CD4-positive, alpha-beta T cell (primary cell): ENCODE measurements around the gene ASTN2. TPM values are rescaled to one million over a fixed set of nuclear protein-coding genes. Genes with fewer than 3 reads are reported as not detected.

ENCODE experiments used
- ATAC-seq: fragments of 200-7000 bp; cut with Tn5 transposase; one replicate; pipeline ENCODE4 v1.10.0; 2022; ENCODE audit warnings: mild to moderate bottlenecking; ENCODE audit not compliant: poor library complexity
- CTCF ChIA-PET: fragments of 350-600 bp; sonication (Branson Sonifier 250); formaldehyde crosslinking; loops from one replicate; lab custom pipeline; 2021; ENCODE audit warnings: antibody characterized with exemption, inconsistent platforms; lab: Charles Lee
- POLR2A ChIA-PET: fragments of 350-600 bp; sonication (Branson Sonifier 250); formaldehyde crosslinking; loops from one replicate; lab custom pipeline; 2021; ENCODE audit warnings: antibody characterized with exemption, inconsistent platforms; lab: Charles Lee
- DNase-seq, 14 experiments: peaks; one replicate each; pipeline ENCODE4 v3.0.0-alpha.2; 2013 to 2020; ENCODE audit warnings: mixed read lengths in 2 of 14
- H3K27ac ChIP-seq, 2 donors: one replicate each; pipeline versions ENCODE4 v1.5.1 to v1.7.0; 2013; ENCODE audit warnings: low read length in 2 of 2, low read depth in 1 of 2, mild to moderate bottlenecking in 1 of 2
- H3K27me3 ChIP-seq, 2 experiments: 1 replicate in 1 of 2; 2 replicates in 1 of 2; pipeline versions ENCODE4 v1.6.1 to v1.7.0; 2013; ENCODE audit warnings: low read length in 2 of 2, control low read depth in 1 of 2, mild to moderate bottlenecking in 1 of 2, moderate library complexity in 1 of 2; ENCODE audit not compliant: insufficient read depth in 2 of 2, control insufficient read depth in 1 of 2
- H3K36me3 ChIP-seq: one replicate; pipeline ENCODE4 v1.6.1; 2013; ENCODE audit warnings: low read length, control low read depth; ENCODE audit not compliant: insufficient read depth
- H3K4me1 ChIP-seq: one replicate; pipeline ENCODE4 v1.6.1; 2013; ENCODE audit warnings: low read length, control low read depth; ENCODE audit not compliant: insufficient read depth
- H3K4me3 ChIP-seq: one replicate; pipeline ENCODE4 v1.5.1; 2013; ENCODE audit warnings: mild to moderate bottlenecking, low read length, moderate library complexity
- H3K9me3 ChIP-seq, 2 experiments: 1 replicate in 1 of 2; 2 replicates in 1 of 2; pipeline versions ENCODE4 v1.6.1 to v1.7.0; 2013; ENCODE audit warnings: low read length in 2 of 2, mild to moderate bottlenecking in 2 of 2, control low read depth in 1 of 2, moderate library complexity in 1 of 2; ENCODE audit not compliant: control insufficient read depth in 1 of 2, insufficient read depth in 1 of 2
- H3K27ac Mint-ChIP-seq: one replicate; pipeline ENCODE4 v1.8.0; 2020; ENCODE audit warnings: mixed read lengths
- H3K27me3 Mint-ChIP-seq: one replicate; pipeline ENCODE4 v1.8.0; 2021; ENCODE audit warnings: mixed read lengths
- H3K36me3 Mint-ChIP-seq: one replicate; pipeline ENCODE4 v1.8.0; 2021; ENCODE audit warnings: low read depth, mixed read lengths
- H3K4me1 Mint-ChIP-seq: one replicate; pipeline ENCODE4 v1.8.0; 2021; ENCODE audit warnings: low read depth, mixed read lengths
- H3K4me3 Mint-ChIP-seq: one replicate; pipeline ENCODE4 v1.8.0; 2020; ENCODE audit warnings: mild to moderate bottlenecking, mixed read lengths
- H3K9me3 Mint-ChIP-seq: one replicate; pipeline ENCODE4 v1.8.0; 2020; ENCODE audit warnings: mixed read lengths
- CTCF ChIP-seq: fragments of 200-600 bp; IDR thresholded peaks from one replicate; pipeline ENCODE4 v1.8.0; 2022; ENCODE audit warnings: antibody characterized with exemption, mild to moderate bottlenecking
- intact Hi-C, 2 experiments: fragments of 100-400 bp; cut with DNase I in 1 of 2; cut with micrococcal nuclease in 1 of 2; formaldehyde crosslinking; loops; one replicate each; pipeline versions ENCODE4 v1.15.1 to v1.9.0; 2023 to 2025; cut with DNase I, micrococcal nuclease
- total RNA-seq, 174 experiments: library from RNA in 2 of 174; stranded (reverse) in 2 of 174; gene quantifications; one replicate each; pipeline ENCODE4 v1.2.3 and lab custom pipeline; 2021 to 2026

ASTN2 gene
- total RNA-seq, 2 experiments from 2014 or later, result 2.3 to 2.4 TPM

GRCh38 chr9:117233016-117233415 lies 181.8 kb downstream of the ASTN2 start:
- Histone ChIP-seq H3K9me3 (peaks cover 0 to 6% of the 10 kb centered on the region in 2 experiments), H3K27me3 (no peaks in the 10 kb centered on the region), H3K27ac (no peak overlapping the region), H3K36me3 (no peaks in the 10 kb centered on the region), H3K4me3 (no peak overlapping the region), H3K4me1 (no peaks in the 10 kb centered on the region)
- DNase-seq, result no peak
- Mint-ChIP-seq H3K27ac (no peak overlapping the region), H3K9me3 (peaks cover 2% of the 10 kb centered on the region), H3K4me3 (no peak overlapping the region), H3K4me1 (no peaks in the 10 kb centered on the region), H3K36me3 (no peaks in the 10 kb centered on the region), H3K27me3 (no peaks in the 10 kb centered on the region)
- CTCF ChIA-PET, result no interaction called here
- intact Hi-C loops, result no loop called here
- no peak for TF ChIP-seq CTCF
- no peak for ATAC-seq
- POLR2A ChIA-PET, result no interaction called here

GRCh38 chr9:117232281-117232680 lies 182.6 kb downstream of the ASTN2 start:
- Histone ChIP-seq H3K9me3 (no peaks in the 10 kb centered on the region), H3K27me3 (no peaks in the 10 kb centered on the region), H3K4me3 (no peak overlapping the region), H3K36me3 (no peaks in the 10 kb centered on the region), H3K27ac (no peak overlapping the region), H3K4me1 (no peaks in the 10 kb centered on the region)
- ATAC-seq (no peak), DNase-seq (no peak)
- intact Hi-C loops, result no loop called here
- Mint-ChIP-seq H3K27me3 (no peaks in the 10 kb centered on the region), H3K4me3 (no peak overlapping the region), H3K9me3 (peaks cover 4% of the 10 kb centered on the region), H3K4me1 (no peaks in the 10 kb centered on the region), H3K36me3 (no peaks in the 10 kb centered on the region), H3K27ac (no peak overlapping the region)
- ChIA-PET CTCF (no interaction called here), POLR2A (no interaction called here)
- no peak for TF ChIP-seq CTCF

GRCh38 chr9:117231012-117231411 lies 183.8 kb downstream of the ASTN2 start:
- H3K4me1 ChIP-seq, result no peaks in the 10 kb centered on the region
- Mint-ChIP-seq H3K27ac (no peak overlapping the region), H3K4me1 (no peaks in the 10 kb centered on the region), H3K9me3 (peaks cover 5% of the 10 kb centered on the region), H3K4me3 (no peak overlapping the region), H3K27me3 (no peaks in the 10 kb centered on the region), H3K36me3 (no peaks in the 10 kb centered on the region)
- H3K27ac ChIP-seq, result no peak overlapping the region
- ChIA-PET POLR2A (no interaction called here), CTCF (no interaction called here)
- ATAC-seq (no peak), DNase-seq (no peak)
- H3K9me3 ChIP-seq, result no peaks in the 10 kb centered on the region
- no peak for TF ChIP-seq CTCF
- no peak overlapping the region for H3K4me3 ChIP-seq
- no peaks in the 10 kb centered on the region for H3K36me3 ChIP-seq
- intact Hi-C loops, result no loop called here
- H3K27me3 ChIP-seq, result no peaks in the 10 kb centered on the region
